Lower leg skin (tissue), 4 donors: ENCODE measurements around the gene CLDN11. TPM values are rescaled to one million over a fixed set of nuclear protein-coding genes. Genes with fewer than 3 reads are reported as not detected.

Experiments used
- DNase-seq, 2 donors: peaks; one replicate each; pipeline ENCODE4 v3.0.0-alpha.2; 2019; ENCODE audit warnings: low spot score in 2 of 2
- H3K4me3 ChIP-seq: fragments of 200-600 bp; sonication (generic); 2 replicates; pipeline ENCODE4 v1.5.1; 2017; ENCODE audit warnings: mild to moderate bottlenecking, low read depth; ENCODE audit not compliant: poor library complexity, severe bottlenecking
- POLR2A ChIP-seq, 2 donors: fragments of 450-650 bp; IDR thresholded peaks; one replicate each; pipeline ENCODE4 v1.6.1; 2016 to 2017; ENCODE audit warnings: antibody characterized with exemption in 2 of 2, mild to moderate bottlenecking in 1 of 2, moderate library complexity in 1 of 2
- WGBS, 2 donors: methylation state at CpG; one replicate each; pipeline ENCODE4 v1.1.5; 2018; 5-methylcytosine and 5-hydroxymethylcytosine counted together
- intact Hi-C: fragments of 100-400 bp; cut with DNase I; formaldehyde crosslinking; loops from one replicate; pipeline ENCODE4 v1.15.0; 2023; ENCODE audit warnings: low total_unique reads
- total RNA-seq, 4 donors: library from RNA; depleted of rRNA; stranded (reverse); fragments of >200 nt; gene quantifications; one replicate each; pipeline ENCODE4 v1.1.0, GENCODE V29; 2016
- TF ChIP-seq, protein P1 (sequence below), 3 donors: fragments of 450-650 bp; IDR thresholded peaks; one replicate each; pipeline ENCODE4 v1.5.1; 2016; ENCODE audit warnings: antibody characterized with exemption in 3 of 3, mild to moderate bottlenecking in 3 of 3, moderate library complexity in 2 of 3

Gene CLDN11
- total RNA-seq, 4 donors from 2014 or later: 1.5 to 4.0 (median 3.1) TPM

GRCh38 chr3:170414202-170414663 is 4.4 kb upstream of the CLDN11 start:
- no peak overlapping the region for H3K4me3 ChIP-seq
- TF ChIP-seq, protein P1, sequence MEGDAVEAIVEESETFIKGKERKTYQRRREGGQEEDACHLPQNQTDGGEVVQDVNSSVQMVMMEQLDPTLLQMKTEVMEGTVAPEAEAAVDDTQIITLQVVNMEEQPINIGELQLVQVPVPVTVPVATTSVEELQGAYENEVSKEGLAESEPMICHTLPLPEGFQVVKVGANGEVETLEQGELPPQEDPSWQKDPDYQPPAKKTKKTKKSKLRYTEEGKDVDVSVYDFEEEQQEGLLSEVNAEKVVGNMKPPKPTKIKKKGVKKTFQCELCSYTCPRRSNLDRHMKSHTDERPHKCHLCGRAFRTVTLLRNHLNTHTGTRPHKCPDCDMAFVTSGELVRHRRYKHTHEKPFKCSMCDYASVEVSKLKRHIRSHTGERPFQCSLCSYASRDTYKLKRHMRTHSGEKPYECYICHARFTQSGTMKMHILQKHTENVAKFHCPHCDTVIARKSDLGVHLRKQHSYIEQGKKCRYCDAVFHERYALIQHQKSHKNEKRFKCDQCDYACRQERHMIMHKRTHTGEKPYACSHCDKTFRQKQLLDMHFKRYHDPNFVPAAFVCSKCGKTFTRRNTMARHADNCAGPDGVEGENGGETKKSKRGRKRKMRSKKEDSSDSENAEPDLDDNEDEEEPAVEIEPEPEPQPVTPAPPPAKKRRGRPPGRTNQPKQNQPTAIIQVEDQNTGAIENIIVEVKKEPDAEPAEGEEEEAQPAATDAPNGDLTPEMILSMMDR (IDR thresholded peaks at IDR 0.05): peak in 1 of 3 donors; percentile 87
- no peak for TF ChIP-seq POLR2A (IDR thresholded peaks at IDR 0.05)
- WGBS, 2 donors: 19 to 21% methylated on average over 5 of the region's 5 CpGs
- peak in 1 of 2 donors; percentile 32 for DNase-seq
- intact Hi-C loops: loop anchor here (5.0 kb wide), 1 partner anchor 398 kb away; no protein-coding TSS in a partner anchor

DNA sequence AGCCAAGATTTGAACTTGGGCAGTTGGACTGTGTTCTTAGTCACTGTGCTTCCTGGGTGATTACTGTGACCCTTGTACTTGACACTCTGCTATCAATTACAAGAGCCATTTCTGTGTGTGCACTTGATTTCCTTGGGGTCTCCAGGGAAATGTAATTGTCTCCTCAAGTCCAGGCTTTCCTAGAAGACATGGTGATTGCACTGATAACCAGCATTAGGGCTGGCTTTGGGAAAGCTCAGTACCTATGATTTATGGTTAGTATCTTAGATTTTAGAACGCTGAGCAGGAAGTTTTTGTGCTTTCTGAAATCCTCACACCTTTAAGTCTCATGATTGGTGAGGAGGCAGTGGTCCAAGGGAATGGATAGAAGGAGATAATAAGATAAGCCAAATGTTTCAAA is 1.6 kb upstream of the CLDN11 start:
- DNase-seq: no peak
- TF ChIP-seq, protein P1 (IDR thresholded peaks at IDR 0.05): no peak
- no peak for TF ChIP-seq POLR2A (IDR thresholded peaks at IDR 0.05)
- intact Hi-C loops: no loop called here
- 77 to 81% methylated on average over 1 of the region's 1 CpG for WGBS, 2 donors
- H3K4me3 ChIP-seq: no peak overlapping the region

DNA sequence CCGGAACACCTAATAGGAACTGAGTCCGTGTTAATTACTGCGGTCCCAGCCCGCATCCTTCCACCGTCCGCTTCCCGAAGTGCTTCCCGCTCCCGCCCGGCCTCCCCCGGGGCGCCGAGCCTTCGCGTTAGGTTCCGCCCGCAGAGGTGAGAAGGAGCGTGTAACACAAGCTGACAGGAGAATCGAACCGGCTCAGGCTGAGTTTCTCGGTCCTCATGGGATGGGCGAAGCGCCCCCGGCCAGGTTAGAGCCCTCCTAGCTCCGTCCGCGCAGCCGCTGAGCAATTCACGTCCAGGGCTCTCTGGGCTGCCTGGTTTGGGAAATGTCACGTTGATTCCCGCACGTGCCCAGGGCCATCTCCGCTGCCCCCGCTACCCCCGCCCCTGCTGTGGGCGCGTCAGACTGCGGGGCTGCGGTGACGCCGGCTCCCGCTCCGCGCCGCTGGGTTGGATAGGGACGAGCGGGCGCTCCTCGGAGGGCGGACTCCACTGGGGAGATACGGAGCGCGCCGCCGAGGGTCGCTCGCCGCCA is 954 bp downstream of the CLDN11 start:
- TF ChIP-seq POLR2A (IDR thresholded peaks at IDR 0.05): no peak
- TF ChIP-seq, protein P1 (IDR thresholded peaks at IDR 0.05): no peak
- WGBS, 2 donors: 6 to 8% methylated on average over 38 to 45 of the region's 58 CpGs
- intact Hi-C loops: loop anchor here (5.0 kb wide), 1 partner anchor 388 kb away; no protein-coding TSS in a partner anchor
- peak in 1 of 2 donors; percentile 86 for DNase-seq
- no peak overlapping the region for H3K4me3 ChIP-seq

GRCh38 chr3:170420307-170420821 is 1.7 kb downstream of the CLDN11 start:
- no peak for DNase-seq
- intact Hi-C loops: loop anchor here (5.0 kb wide), 1 partner anchor 387 kb away; no protein-coding TSS in a partner anchor
- no peak overlapping the region for H3K4me3 ChIP-seq
- no peak for TF ChIP-seq POLR2A (IDR thresholded peaks at IDR 0.05)
- TF ChIP-seq, protein P1 (IDR thresholded peaks at IDR 0.05): no peak
- 42 to 54% methylated on average over 17 of the region's 17 CpGs for WGBS, 2 donors

DNA sequence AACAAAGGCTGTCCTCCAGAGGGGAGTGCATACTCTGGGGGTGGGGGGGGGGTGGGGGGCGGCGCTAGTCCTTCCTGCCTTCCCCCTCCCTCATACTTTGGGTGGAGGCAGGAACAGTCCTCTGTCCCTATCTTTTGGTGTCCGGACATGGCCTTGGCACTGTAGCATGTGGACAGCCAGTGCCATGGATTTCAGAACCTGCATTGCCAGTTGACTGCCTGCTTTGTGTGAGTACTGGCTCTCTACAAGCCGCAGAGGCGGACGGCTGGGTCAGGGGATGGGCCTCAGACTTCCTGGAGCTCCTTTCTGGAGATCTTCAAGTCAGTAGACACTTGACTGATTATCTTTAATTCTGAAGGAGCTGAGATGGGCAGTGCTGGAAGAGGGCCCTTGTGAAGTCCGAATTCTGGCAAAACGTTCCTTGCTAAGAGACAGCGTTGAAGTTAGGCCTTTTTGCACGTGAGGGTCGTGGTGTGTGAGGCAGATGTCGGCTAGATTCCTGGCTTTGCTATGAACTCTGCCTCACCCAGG is 2.5 kb downstream of the CLDN11 start:
- peak in 1 of 2 donors; percentile 90 for DNase-seq
- WGBS, 2 donors: 49 to 64% methylated on average over 12 of the region's 12 CpGs
- intact Hi-C loops: loop anchor here (5.0 kb wide), 1 partner anchor 386 kb away; no protein-coding TSS in a partner anchor
- TF ChIP-seq, protein P1 (IDR thresholded peaks at IDR 0.05): no peak
- no peak for TF ChIP-seq POLR2A (IDR thresholded peaks at IDR 0.05)
- H3K4me3 ChIP-seq: no peak overlapping the region
